ENCODE results near the gene ANKRD42.

ANKRD42 gene

GRCh38 chr11:83287631-83288030, 94.1 kb downstream of the ANKRD42 start:
- no peak for DNase-seq (ENCODE audit: low spot score)

GRCh38 chr11:83292709-83293456, 99.4 kb downstream of the ANKRD42 start:
- peak; percentile 91 for DNase-seq (ENCODE audit: low spot score)

- no peak for DNase-seq (ENCODE audit: low spot score)
Observed at GRCh38 chr11:83293457-83293774, 99.9 kb downstream of the ANKRD42 start.

GRCh38 chr11:83294208-83294607, 100.7 kb downstream of the ANKRD42 start:
- DNase-seq (ENCODE audit: low spot score) = no peak

All from globus pallidus (tissue), 1 donor.